Mesodermal cell (in vitro differentiated cells): Measurements from ENCODE around the gene SULT2A1.

Source experiments
- H3K27ac ChIP-seq: 2 replicates; pipeline ENCODE4 v1.7.0; 2013; ENCODE audit warnings: mild to moderate bottlenecking, low read depth, low read length, moderate library complexity; ENCODE audit not compliant: severe bottlenecking
- H3K36me3 ChIP-seq: 2 replicates; pipeline ENCODE4 v1.7.1; 2013; ENCODE audit warnings: mild to moderate bottlenecking, low read length, moderate library complexity; ENCODE audit not compliant: control insufficient read depth, insufficient read depth
- H3K4me1 ChIP-seq: one replicate; pipeline ENCODE4 v1.7.1; 2013; ENCODE audit warnings: mild to moderate bottlenecking, low read length; ENCODE audit not compliant: insufficient read depth, control insufficient read depth, poor library complexity, severe bottlenecking
- H3K4me3 ChIP-seq: 2 replicates; pipeline ENCODE4 v1.7.0; 2013; ENCODE audit warnings: low read length, control low read depth, mild to moderate bottlenecking; ENCODE audit not compliant: insufficient read depth, poor library complexity, severe bottlenecking; ENCODE audit errors: extremely low read depth
- H3K9me3 ChIP-seq: 2 replicates; pipeline ENCODE4 v1.7.1; 2013; ENCODE audit warnings: mild to moderate bottlenecking, low read length, moderate library complexity; ENCODE audit not compliant: control insufficient read depth
- WGBS, 2 experiments: methylation state at CpG; one replicate each; pipeline ENCODE4 v1.1.5; 2013; ENCODE audit warnings: missing lambda C conversion rate in 2 of 2; ENCODE audit not compliant: insufficient coverage in 2 of 2; 5-methylcytosine and 5-hydroxymethylcytosine counted together

The SULT2A1 gene

DNA sequence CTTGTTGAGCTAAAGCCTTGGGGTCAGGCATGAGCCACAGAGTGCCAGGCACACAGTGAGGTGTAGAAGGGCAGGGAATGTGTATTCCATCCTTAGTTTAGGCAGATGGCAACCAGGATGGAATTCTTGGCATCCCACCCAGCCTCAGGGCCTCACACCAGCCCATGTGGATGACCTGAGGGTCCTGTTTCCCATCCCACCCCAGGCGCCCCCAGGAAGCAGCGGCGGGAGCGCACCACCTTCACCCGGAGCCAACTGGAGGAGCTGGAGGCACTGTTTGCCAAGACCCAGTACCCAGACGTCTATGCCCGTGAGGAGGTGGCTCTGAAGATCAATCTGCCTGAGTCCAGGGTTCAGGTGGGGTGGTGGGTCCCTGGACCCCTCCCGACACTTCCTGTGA lies 50.1 kb downstream of the SULT2A1 start:
- no peak overlapping the region for H3K27ac ChIP-seq
- 81 to 86% methylated on average over 5 to 6 of the region's 8 CpGs for WGBS, 2 experiments

DNA sequence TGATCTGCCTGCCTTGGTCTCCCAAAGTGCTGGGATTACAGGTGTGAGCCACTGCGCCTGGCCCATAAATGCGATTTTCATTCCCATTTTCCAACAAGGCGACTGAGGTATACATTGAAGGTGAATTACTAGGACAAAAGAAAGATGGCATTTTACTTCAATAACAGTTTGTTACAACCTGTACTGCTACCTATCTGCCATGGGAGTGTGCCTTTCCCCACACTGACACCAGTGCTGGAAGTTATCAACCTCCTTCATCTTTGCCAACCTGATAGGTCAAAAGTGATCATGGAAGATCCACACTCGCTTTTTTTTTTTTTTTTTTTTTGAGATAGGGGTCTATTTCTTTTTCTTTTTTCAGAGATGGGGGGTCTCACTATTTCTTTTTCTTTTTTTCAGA lies 53.4 kb downstream of the SULT2A1 start:
- no peaks in the 10 kb centered on the region for H3K9me3 ChIP-seq
- 100% methylated on average over 1 of the region's 4 CpGs; no CpG with 5 or more reads in 1 of the 2 experiments for WGBS, 2 experiments
- no peaks in the 10 kb centered on the region for H3K4me1 ChIP-seq
- H3K36me3 ChIP-seq: no peaks in the 10 kb centered on the region
- no peak overlapping the region for H3K4me3 ChIP-seq
- H3K27ac ChIP-seq: no peak overlapping the region

More for the DNA sequence above, 50.1 kb downstream of the SULT2A1 start:
- no peaks in the 10 kb centered on the region for H3K36me3 ChIP-seq
- H3K4me1 ChIP-seq: no peaks in the 10 kb centered on the region
- no peaks in the 10 kb centered on the region for H3K9me3 ChIP-seq
- H3K4me3 ChIP-seq: no peak overlapping the region

DNA sequence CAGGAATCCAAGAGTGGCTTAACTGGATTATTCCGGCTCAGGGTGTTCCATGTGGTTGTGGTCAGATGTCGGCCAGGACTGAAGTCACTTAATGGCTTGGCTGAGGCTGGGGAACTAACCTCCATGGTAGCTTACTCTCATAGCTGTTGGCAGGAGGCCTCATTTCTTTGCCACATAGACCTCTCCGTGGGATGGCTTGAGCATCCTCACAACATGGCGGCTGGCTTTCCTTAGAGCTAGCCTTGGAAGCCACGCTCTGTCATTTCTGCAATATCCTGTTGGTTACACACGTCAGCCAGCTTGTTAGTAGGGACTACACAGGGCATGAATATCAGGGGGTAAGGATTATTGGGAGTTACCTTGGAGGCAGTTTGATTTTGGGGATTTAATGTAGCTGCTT lies 59.3 kb downstream of the SULT2A1 start:
- H3K9me3 ChIP-seq: peaks cover 7% of the 10 kb centered on the region

DNA sequence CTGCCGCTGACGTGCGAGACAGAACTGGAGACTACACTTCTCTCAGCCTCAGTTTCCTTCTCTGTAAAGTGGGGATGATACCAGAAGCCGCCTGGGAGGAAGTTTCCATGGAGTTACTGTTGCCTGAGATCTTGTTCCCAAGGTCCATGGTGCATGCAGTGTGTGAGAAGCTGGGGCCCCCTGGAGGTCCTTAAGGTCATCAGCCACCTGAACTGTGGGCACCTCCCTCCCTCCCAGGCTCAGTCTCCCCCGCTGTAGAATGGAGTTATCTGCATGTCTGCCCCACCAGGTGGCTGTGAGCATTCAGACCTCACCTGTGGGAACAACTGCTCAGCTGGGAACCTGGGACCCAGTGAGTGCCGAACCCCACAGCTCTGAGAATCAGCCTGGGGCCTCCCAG lies 61.7 kb downstream of the SULT2A1 start:
- no peak overlapping the region for H3K4me3 ChIP-seq
- peaks cover 7% of the 10 kb centered on the region for H3K9me3 ChIP-seq
- H3K4me1 ChIP-seq: peaks cover 5% of the 10 kb centered on the region
- H3K27ac ChIP-seq: no peak overlapping the region
- WGBS, 2 experiments: 91 to 93% methylated on average over 3 to 6 of the region's 6 CpGs
- no peaks in the 10 kb centered on the region for H3K36me3 ChIP-seq

More for the DNA sequence above, 59.3 kb downstream of the SULT2A1 start:
- WGBS, 2 experiments: 95 to 97% methylated on average over 6 of the region's 6 CpGs
- Histone ChIP-seq H3K4me1 (peaks cover 2% of the 10 kb centered on the region), H3K36me3 (no peaks in the 10 kb centered on the region), H3K27ac (no peak overlapping the region), H3K4me3 (no peak overlapping the region)

DNA sequence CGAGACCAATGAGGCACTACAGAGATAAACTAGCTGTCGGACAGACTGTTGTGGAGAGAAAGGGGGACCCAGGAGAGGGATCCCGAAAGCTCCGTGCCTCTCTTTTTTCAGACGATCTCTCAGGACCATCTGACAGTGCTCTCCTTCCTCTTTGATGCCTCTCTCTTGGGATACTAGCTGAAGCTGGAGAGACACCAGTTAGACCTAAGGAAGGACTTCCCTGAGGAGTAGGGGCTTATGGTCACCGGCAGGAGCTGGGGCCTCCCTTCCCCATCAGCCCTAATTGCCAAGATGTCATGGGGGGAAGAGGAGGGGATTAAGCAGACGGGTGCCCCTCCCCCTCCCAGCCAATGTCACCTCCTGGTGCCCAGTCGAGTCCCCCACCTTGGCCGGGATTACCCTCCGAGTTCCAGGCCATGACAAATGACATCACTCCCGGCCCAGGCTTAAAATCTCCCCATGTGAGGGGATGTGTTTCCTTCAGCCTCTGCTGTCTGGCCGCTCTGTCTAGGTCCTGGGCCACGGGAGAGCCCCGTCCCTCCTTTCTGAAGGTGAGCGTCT lies 64.6 kb downstream of the SULT2A1 start, which contains the start of gene CRX:
Gene CRX, plus strand, starts transcription at position 478 of the 561 bp plus-strand sequence. CDS start 12,507 bp downstream, outside the sequence.
- Histone ChIP-seq H3K9me3 (peaks cover under 1% of the 10 kb centered on the region), H3K4me1 (peaks cover 5% of the 10 kb centered on the region), H3K36me3 (no peaks in the 10 kb centered on the region), H3K4me3 (no peak within 1 kb of the TSS), H3K27ac (no peak within 1 kb of the TSS)
- 77 to 83% methylated on average over 5 to 7 of the region's 15 CpGs for WGBS, 2 experiments
